ENCODE data around the gene ISCU. TPM values are rescaled to one million over a fixed set of nuclear protein-coding genes. Genes with fewer than 3 reads are reported as not detected.

ISCU gene
- total RNA-seq, 1 experiment from 2014 or later: 137 TPM

DNA sequence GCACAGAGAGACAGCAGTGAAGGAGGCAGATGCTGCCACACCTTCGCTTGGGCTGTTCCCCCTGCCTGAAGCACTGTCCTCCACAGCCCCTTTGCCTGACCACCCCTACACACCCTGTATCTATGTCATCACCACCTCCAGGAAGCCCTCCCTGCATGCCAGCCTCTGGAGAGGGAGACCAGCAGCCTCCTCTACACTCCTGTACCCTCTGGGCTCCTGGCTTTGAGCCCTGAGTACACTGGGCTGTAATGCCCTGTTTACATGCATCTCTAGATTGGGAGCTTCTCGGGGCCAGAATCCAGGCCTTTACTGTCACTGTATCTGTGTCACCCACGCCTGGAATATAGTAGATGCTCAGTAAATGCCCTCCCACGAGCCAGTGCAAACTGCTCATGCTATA, 41.3 kb downstream of the ISCU start:
- no peak for DNase-seq (ENCODE audit: low spot score)

DNA sequence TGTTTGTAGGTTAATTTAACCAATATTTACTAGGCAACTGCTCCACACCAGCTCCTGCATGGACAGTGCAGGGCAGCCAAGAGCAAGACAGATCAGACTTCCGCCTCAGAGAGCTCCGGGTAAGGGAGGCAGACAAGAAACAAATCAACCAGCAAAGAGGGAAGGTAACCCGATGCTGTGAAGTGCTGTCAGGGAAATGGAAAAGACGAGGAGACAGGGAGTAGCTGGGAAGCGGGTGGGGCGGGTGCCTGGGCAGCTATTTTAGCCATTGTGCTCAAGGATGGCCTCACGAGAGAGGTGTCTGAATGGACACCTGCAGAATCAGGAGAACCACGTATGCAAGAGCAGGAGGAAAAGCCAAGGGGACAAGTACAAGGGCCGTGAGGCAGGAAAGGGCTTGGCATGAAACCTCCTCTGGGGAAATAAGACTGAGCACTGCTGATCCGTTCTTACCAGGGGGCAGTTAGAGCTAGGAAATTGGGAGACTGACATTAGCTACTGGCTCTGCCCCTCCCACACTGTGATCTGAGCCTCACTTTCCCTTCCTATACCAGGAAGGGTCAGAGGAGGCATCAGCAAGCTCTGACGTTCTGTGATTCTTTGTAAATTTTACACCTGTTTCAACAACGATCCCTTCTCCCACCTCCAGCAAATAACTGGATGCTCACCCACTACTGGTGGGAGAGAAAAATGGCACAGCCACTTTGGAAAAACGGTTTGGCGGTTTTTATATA, 42.0 kb downstream of the ISCU start:
- no peak for DNase-seq (ENCODE audit: low spot score)

DNA sequence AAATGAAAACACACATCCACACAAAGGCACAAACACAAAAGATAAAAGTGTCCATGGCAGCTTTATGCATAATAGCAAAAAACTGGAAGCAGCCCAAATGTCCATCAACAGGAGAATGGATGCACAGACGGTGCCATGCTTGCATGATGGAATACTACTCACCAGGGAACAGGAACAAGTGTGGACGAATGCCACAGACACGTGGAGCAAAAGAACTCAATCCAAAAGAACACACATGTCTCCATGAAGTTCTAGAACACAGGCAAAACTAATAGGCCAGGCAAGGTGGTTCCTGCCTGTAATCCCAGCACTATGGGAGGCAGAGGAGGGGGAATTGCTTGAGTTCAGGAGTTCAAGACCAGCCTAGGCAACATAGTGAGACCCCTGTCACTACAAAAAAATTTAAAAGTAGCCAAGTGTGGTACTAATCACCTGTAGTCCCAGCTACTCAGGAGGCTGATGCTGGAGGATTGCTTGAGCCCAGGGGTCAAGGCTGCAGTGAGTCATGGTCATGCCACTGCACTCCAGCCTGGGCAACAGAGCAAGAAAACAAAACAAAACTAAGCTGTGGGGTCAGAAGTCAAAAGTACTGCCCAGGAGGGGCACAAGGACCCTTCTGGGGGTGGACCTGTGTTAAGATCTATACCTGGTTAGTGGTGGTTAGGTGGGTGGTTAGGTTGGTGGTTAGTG, 42.7 kb downstream of the ISCU start:
- DNase-seq (ENCODE audit: low spot score): no peak

DNA sequence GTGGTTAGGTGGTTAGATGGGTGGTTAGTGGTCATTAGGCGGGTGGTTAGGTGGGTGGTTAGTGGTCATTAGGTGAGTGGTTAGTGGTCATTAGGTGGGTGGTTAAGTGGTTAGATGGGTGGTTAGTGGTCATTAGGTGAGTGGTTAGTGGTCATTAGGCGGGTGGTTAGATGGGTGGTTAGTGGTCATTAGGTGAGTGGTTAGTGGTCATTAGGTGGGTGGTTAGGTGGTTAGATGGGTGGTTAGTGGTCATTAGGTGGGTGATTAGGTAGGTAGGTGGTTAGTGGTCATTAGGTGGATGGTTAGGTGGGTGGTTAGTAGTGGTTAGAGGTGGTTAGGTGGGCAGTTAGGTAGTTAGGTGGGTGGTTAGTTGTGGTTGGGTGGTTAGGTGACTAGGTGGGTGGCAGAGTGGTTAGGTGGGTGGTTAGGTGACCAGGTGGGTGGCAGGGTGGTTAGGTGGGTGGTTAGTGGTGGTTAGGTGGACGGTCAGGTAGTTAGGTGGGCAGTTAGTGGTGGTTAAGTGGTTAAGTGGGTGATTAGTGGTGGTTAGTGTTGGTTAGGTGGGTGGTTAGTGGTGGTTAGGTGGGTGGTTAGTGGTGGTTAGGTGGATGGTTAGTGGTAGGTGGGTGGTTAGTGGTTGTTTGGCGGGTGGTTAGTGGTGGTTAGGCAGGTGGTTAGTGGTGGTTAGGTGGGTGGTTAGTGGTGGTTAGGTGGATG, 43.5 kb downstream of the ISCU start:
- no peak for DNase-seq (ENCODE audit: low spot score)

DNA sequence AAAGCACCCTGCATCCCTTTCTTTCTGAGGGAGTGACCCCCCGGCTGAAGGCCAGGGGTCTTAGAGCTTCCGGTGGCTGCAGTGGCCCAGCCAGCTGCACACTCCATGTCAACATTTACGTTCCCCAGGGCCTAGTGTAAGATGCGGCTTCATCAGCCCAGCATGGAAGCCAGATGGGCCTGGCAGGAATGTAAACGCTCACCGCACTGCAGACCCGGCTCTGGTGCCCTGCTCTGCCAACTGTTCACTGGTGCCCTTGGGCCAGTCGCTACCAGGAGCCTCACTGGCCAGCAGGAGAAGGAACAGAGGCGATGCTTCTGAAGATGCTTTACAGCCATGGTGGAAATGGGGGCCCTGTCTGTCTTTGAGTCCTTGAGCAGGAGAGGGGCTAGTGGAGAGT, 44.1 kb downstream of the ISCU start:
- no peak for DNase-seq (ENCODE audit: low spot score)

DNA sequence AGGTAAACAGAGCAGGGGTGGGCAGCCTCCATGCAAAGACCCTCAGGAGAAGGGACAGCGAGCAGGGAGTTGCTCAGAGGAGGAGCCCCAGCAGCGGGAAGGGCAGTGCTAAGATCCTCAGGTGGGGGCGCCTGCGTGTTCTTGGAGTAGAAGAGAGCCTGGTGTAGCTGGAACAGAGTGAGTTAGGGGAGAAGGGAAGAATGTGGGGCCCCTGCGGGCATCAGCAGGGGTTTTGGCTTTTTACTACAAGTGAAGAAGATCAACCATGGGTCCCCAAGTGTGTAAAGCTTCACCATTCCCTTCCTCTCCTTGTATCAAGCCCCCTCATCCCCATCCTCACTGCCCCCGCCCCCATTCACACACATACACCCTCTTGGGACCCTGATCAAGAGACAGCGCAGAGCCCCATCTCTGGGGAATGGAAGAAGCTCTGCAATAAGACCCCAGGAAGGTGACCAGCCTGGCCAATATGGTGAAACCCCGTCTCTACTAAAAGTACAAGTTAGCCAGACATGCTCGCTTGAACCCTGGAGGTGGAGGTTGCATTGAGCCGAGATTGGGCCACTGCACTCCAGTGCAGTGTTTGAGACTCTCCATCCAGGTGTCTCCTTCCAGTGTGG, 45.7 kb downstream of the ISCU start:
- no peak for DNase-seq (ENCODE audit: low spot score)

DNA sequence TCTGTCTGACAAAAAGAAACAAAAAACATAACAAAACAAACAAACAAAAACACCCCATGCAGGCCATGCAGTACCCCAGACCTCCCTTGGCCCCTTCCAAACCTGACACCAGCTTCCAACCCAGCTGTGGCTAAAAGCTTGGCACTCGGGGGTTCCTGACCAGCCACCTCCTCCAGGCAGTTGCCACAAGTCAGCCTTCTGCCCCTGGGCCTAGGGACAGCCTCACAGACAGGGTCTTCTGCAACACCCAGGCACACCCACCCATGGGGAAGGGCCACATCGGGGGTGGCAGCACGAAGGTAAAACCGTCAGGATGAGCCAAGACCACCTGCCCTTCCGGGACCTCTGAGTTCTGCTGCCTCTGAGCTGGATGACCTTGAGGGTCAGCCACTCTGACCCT, 46.2 kb downstream of the ISCU start:
- DNase-seq (ENCODE audit: low spot score): no peak

DNA sequence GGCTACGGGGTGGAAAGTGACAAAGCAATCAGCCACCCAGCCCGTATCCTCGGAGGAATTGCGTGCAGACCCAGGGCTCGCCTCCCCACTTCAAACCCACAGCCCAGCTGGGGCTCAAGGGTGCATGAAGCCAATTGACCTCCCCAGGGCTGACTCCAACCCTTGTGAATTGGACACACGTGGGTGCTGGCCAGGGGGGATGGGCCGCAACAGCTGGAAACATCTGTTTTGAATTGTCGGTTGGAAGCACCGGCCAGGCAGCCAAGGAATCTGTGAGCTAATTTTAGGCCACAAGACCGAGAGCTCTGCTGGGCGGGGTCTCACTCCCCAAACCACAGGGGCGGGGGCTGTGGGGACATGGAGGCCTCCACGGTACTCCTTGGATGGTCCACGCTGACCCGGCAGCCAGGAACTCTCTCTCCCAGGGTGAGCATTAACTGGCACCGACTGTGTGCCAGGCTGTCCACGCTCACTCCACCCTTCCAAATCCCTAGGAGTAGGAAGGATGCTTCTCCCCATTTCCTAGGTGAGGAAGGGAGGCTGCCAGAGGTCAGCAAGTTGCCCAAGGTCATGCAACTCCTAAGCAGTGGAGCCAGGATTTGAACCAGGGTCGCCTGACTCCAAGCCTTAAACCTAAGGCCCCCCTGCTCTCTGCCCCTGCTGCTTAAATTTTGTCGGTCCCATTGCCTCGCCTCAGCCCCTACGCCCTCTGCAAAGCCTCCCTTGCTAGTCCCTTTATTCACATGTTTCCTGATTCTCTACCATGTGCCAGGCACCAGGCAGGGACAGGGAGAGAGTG, 47.3 kb downstream of the ISCU start:
- no peak for DNase-seq (ENCODE audit: low spot score)

DNA sequence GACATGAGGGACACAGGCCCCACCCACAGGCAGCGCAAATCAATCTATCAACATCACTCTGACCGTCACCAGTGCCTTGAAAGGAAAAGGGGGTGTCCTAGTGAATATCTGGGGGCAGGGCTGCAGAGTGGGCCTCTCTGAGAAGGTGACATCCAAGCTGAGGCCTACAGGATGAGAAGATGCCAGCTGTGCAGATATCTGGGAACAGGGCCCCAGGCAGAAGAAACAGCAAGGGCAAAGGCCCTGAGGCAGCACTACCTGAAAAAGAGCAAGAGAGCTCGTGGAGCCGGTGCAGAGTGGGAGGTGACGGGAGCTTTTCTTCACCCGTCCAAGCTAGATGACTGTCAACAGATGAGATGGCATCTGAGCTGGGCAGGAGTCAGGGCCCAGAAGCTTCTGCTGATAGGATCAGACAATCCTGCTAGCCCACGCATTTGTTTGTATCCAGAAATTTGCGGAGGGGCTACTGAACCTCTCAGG, 48.0 kb downstream of the ISCU start:
- DNase-seq (ENCODE audit: low spot score): no peak

DNA sequence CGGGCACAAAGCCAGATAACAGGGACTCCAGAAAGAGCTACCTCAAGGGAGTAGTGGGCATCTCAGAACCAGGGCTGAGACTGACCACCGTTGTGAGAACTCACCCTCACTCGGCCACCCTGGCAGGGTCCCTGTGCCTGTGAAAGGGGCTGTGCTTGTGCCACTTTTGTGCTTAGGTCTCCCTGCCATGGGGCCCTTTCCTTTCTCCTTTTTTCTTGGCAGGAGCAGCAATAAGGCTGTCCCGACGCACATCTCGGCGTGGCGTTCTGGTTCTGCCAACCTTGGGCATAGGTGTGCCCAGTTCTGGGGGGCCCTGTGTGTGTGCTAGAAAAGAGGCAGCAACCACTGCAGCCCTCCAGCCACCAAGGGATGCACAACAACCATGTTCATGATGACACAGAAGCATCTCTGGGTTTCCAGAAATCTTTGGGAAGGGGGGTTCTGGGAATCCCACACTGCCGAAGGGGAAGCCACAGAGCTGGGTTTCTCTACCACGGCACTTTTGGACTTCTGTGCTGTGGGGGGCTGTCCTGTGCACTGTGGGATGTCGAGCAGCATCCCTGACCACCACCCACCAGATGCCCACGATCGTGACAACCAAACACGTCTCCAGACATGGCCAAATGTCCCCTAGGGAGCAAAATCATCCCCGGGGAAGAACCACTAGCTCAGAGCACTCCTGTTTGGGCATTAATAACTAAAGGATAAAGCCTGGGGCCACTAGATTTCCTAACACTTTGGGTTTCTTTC, 48.6 kb downstream of the ISCU start:
- no peak for DNase-seq (ENCODE audit: low spot score)

DNA sequence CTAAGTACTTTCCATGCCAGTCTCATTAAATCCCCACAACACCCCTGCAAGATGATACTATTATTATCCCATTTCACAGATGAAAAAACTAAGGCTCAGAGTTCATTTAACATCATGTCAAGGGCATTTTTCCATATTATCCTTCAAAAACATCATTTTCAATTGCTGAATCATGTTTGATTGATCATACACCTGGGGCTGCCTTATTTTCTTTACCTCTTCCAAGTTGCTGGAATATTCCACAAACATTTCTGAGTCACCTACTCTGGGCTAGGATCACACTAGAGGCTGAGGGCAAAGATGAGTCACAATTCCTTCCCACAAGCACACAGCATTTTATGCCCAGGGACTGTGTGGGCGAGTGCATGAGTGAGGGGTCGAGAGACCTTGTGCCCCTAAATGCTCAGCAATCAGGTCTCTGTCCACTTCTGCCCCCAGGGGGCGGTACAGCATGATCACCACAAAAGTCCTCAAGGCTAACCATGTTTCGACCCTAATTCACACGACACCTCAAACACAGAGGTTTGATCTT, 49.6 kb downstream of the ISCU start:
- DNase-seq (ENCODE audit: low spot score): peak; percentile 73

DNA sequence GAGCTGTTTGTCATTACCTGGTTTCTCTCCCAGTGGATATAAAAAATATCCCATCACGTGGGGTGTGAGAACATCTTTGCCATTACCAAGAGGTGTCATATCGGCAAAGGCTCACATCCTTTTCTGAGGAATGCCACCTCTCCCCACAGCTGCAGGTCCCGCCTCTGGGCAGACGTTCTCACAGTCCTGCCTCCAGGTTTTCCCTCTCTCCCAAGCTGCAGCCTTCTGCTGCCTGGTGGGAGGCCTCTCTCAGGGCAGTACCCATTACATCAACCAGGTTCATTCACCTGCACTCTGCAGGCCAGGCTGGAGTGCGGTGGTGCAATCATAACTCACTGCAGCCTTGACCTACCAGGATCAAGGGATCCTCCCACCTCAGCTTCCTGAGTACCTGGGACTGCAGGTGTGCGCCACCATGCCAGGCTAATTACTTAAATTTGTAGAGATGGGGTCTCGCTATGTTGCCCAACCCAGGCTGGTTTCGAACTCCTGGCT, 50.4 kb downstream of the ISCU start:
- DNase-seq (ENCODE audit: low spot score): peak; percentile 33

DNA sequence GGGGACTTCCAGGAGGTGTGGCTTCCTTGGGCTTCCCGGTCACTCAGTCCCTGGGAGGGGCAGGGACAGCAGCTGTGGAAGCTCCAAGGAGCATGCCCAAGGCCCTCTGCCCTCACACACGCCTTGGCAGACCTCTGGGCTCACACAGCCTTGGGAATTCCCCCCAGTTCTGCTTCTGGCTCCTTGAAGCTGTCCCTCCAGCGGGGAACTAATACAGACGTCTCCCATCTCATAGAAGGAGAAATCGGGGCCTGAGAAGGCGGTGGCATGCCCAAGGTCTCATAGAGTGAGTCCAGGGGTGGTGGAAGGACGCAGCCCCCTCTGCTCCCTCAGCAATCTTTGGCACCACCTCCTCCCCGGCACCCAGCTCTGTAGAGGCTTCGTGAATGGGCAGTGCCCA, 51.2 kb downstream of the ISCU start:
- DNase-seq (ENCODE audit: low spot score): peak; percentile 65

DNA sequence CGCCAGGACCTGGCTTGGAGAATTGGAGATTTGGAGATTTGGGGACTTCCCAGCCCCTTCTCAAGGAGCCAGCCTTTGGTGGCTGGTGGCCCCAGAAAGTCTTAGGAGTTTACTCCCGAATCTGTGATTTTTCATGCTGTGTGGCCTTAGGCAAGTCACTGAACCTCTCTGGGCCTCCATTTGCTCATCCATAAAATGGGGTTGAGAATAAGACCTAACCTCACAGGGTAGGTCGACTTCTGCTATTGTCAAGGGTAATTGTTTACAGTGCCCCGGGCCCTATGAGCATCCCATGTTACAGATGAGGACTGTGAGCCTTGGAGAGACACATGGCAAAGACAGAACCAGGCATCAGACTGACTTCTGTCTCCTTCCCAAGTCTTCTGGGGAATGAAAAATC, 51.6 kb downstream of the ISCU start:
- DNase-seq (ENCODE audit: low spot score): no peak

DNA sequence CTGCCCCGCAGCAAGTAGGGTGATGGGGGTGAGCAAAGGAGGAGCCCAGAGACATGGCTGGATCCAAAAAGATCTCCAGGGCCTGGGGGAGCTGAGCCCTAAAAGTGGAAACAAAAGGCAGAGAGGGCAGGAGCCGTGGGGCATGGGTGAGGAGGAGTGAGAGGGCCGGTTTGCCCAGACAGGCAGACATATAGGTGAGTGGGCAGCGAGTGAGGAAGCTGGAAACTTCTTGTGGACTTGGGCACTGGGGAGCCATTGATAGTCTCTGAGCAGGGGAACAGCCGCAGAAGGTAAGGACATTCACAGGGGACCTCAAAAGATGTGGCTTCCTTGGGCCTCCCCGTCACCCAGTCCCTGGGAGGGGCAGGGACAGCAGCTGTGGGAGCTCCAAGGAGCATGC, 52.2 kb downstream of the ISCU start:
- no peak for DNase-seq (ENCODE audit: low spot score)

DNA sequence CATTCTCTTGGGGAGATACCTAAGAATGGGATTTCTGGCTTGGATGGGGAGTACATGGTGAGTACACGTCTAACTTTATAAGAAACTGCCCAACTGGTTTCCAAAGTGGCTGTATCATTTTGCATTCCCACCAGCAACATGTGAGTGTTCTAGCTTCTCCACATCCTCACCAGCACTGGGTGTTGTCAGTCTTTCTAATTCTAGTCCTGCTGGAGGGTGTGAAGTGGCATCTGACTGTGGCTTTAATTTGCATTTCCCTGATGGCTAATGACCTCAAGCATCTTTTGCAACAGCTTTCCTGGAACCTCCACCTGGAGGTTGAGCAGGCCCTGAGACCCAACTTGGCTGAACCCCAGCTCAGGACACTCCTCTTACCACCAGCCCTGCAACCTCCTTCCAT, 53.5 kb downstream of the ISCU start:
- DNase-seq (ENCODE audit: low spot score): no peak

DNA sequence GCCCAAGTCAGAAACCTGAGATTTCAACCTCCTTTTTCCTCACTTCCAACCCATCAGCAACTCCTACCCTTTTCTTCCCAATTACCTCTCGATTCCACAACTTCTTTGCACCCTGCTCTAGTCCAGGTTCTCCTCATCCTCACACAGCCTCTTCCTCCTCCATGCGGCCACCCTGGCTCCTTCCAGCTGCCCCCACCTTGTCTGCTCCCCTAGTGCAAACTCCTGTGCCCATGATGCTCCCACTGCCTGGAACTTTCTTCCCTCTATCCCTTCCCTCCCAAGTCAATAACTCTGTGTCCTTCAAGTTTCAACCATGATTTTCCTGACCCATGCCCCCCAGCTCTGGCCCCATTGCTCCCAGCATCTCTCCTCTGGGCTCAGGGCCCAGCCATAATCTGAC, 54.0 kb downstream of the ISCU start:
- no peak for DNase-seq (ENCODE audit: low spot score)

DNA sequence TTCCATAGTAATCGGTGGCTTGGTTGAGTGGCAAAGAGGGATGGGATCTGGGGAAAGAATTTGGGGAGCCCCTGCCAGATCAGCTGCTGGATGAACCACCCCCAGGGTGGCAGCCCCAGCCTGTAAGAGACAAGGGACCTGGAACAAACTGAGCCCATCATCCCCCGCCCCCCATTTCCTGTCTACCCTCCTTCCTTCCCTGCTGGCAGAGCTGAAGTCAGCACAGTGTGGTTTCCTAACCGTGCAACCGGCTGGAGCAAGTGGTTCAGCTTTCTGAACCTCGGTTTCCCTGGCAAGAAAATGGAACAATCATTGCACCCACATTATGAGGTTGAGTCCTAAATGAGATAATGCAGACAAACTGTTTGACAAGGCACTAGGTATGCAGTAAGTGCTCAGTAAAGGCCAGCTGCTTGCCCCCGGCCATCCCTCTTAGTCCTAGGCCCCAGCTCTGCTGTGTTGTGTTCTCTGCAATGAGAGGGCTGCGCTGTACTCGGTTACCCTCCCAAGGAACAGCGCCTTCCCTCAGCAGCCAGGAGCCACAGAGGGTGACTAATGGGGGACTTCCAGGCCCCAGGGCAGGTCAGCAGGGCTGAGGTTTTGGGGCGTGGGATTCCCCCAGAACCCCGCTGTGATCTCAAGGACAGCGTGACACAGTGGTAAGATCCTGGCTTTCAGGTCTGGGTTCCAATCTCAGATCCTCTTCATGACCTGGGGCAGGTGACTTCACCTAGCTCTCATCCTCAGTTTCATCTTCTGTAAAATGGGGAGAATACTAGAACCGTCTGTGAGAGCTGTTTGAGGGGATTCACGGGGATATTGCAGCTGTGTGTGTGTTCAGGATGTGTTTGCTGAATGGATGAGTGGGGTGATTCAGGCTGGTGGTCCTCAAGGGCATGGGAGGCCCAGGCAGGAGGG, 54.8 kb downstream of the ISCU start:
- peak; percentile 76 for DNase-seq (ENCODE audit: low spot score)
